DND-41 (cell line): Measurements from ENCODE around the gene EPB41L4A.

Experiments
- CTCF ChIP-seq: IDR thresholded peaks from 2 replicates; pipeline ENCODE4 v1.5.1; 2012; ENCODE audit warnings: borderline replicate concordance, low read length, moderate library complexity, mild to moderate bottlenecking; ENCODE audit not compliant: poor library complexity, severe bottlenecking; ENCODE audit errors: extremely low read depth
- EZH2 ChIP-seq: IDR thresholded peaks from 3 replicates; pipeline ENCODE4 v1.6.1; 2012; ENCODE audit warnings: borderline replicate concordance, low read depth, mild to moderate bottlenecking, moderate library complexity, low read length, inconsistent platforms; ENCODE audit not compliant: severe bottlenecking

DNA sequence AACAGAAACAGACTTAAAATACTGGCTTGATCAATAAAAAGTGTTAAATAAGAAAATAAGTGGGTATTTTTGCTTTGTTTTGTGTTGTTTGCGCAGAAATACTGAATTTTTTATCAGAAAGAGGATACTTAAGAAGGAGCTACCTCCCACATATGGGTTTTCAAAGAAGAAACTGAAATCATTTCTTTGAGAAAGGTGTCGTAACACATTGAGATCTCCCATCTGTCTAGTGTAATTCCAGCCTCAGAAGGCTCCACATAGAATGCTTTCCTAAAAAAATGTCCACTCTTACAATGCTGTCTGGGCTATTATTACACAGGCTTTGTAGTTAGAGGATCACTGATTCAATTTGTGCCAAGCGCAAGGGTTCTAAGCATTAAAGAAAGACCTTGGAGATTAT, 226.2 kb downstream of the EPB41L4A start:
- TF ChIP-seq CTCF (no peak), EZH2 (no peak)
